Heart right ventricle (tissue), 16 donors: ENCODE data around the gene PHYKPL. TPM values are rescaled to one million over a fixed set of nuclear protein-coding genes. Genes with fewer than 3 reads are reported as not detected.
A peak's percentile ranks its signal among the peaks of the same experiment; 100 is the strongest.

Experiments used
- ATAC-seq, 8 donors: fragments of 200-7000 bp; cut with Tn5 transposase; one replicate each; pipeline ENCODE4 v1.9.1; 2020; ENCODE audit warnings: mild to moderate bottlenecking in 8 of 8, moderate library complexity in 8 of 8, moderate number of reproducible peaks in 1 of 8
- DNase-seq, 2 donors: peaks; one replicate each; pipeline ENCODE4 v3.0.0-alpha.2; 2020
- H3K27ac ChIP-seq, 10 donors: fragments of 200-600 bp; sonication (generic) in 2 of 10; one replicate each; pipeline versions ENCODE4 v1.5.0 to v1.8.0; 2020 to 2022; ENCODE audit warnings: mild to moderate bottlenecking in 3 of 10
- H3K27me3 ChIP-seq, 7 donors: fragments of 200-600 bp; one replicate each; pipeline ENCODE4 v1.8.0; 2021 to 2022; ENCODE audit warnings: mild to moderate bottlenecking in 2 of 7
- H3K36me3 ChIP-seq, 9 donors: fragments of 200-600 bp; sonication (generic) in 1 of 9; one replicate each; pipeline versions ENCODE4 v1.5.0 to v1.8.0; 2020 to 2022; ENCODE audit warnings: mild to moderate bottlenecking in 2 of 9
- H3K4me1 ChIP-seq, 9 donors: fragments of 200-600 bp; sonication (generic) in 1 of 9; one replicate each; pipeline versions ENCODE4 v1.5.0 to v1.8.0; 2020 to 2022; ENCODE audit warnings: mild to moderate bottlenecking in 4 of 9
- H3K4me3 ChIP-seq, 10 donors: fragments of 200-600 bp; sonication (generic) in 2 of 10; one replicate each; pipeline versions ENCODE4 v1.5.0 to v1.8.0; 2020 to 2022; ENCODE audit warnings: mild to moderate bottlenecking in 7 of 10, moderate library complexity in 2 of 10
- H3K9me3 ChIP-seq, 11 donors: fragments of 200-600 bp in 10 of 11; sonication (generic) in 2 of 11; one replicate each; pipeline versions ENCODE4 v1.5.0 to v1.8.0; 2013 to 2022; ENCODE audit warnings: mild to moderate bottlenecking in 2 of 11, control low read depth in 1 of 11, moderate library complexity in 1 of 11
- CTCF ChIP-seq, 9 donors: fragments of 200-600 bp; sonication (generic) in 2 of 9; IDR thresholded peaks; one replicate each; pipeline versions ENCODE4 v1.5.0 to v1.8.0; 2021 to 2022; ENCODE audit warnings: antibody characterized with exemption in 9 of 9, mild to moderate bottlenecking in 5 of 9, moderate library complexity in 1 of 9
- WGBS, 2 donors: extraction: QIAGEN DNeasy Blood & Tissue Kit; methylation state at CpG; one replicate each; pipeline ENCODE4 v1.1.7; 2013; ENCODE audit warnings: inconsistent platforms in 1 of 2; 5-methylcytosine and 5-hydroxymethylcytosine counted together
- intact Hi-C, 10 donors: fragments of 100-400 bp; cut with DNase I; formaldehyde crosslinking; loops; one replicate each; pipeline versions ENCODE4 v1.11.1 to v1.14.2; 2022
- polyA plus RNA-seq, 2 donors: library from polyadenylated mRNA; stranded (reverse); fragments of 200-250 nt; gene quantifications; one replicate each; pipeline ENCODE4 v1.2.3, GENCODE V29; 2013
- total RNA-seq, 10 donors: library from RNA; stranded (reverse); fragmentation: NEBNext Ultra II Directional in 3 of 10; extraction: Animal tissue kit (Norgen Biotek cat#: 25700) in 3 of 10; gene quantifications; one replicate each; pipeline versions ENCODE4 v1.2.1 to v1.2.4, GENCODE V29; 2021 to 2023
- donor health status: Arrhythmogenic right ventricular cardiomyopathy.
- donor health status: ischemic (EF 13 %, LVEDD 7.1; RV severe dilation, severe dysfunction).
- donor health status: healthy with polysubstance abuse.
- donor health status: DM: no; HTN: yes; CAD: no.
- donor health status: DM: no; HTN: no; CAD: no.
- donor health status: ischemic (EF 25% LVEDD 6.9; RV normal size, moderate dysfunction).
- donor health status: ischemic (EF 25% LVEDD 5.7; RV mildly dilated, moderate dysfunction).
- donor health status: healthy.
- donor health status: DM: yes; HTN: yes; CAD: no.
- donor health status: Ischemic cardiomyopathy.
- donor health status: ischemic (EF 35%, LVEDD 5.7; RV mildly dilated, moderate dysfunction).
- donor health status: nonischemic (EF 11% LVEDD 7.7; RV severe dilation, severe dysfunction).
- donor health status: DM: yes; HTN: yes; CAD: no.
- donor health status: PGD.
- donor health status: ischemic (EF 29% LVEDD 5.4; RV normal size, mild dysfunction).
- donor health status: nonischemic (EF 23%, LVEDD 6.1; RV moderate dilation, normal function).

PHYKPL gene
- total and polyA plus RNA-seq, 12 donors = 24.8 to 59.8 (median 37.3) TPM

- no peak for DNase-seq
- Histone ChIP-seq H3K27me3 (no peaks in the 10 kb centered on the region), H3K36me3 (no peaks in the 10 kb centered on the region), H3K4me3 (no peak overlapping the region), H3K27ac (peak overlapping the region in 1 of 10 donors; percentile 16), H3K9me3 (no peaks in the 10 kb centered on the region), H3K4me1 (peaks cover 3 to 30% (median 11%) of the 10 kb centered on the region in 9 donors)
- 82 to 87% methylated on average over 2 of the region's 2 CpGs for WGBS, 2 donors
- no peak for ATAC-seq
- no peak for TF ChIP-seq CTCF (IDR thresholded peaks at IDR 0.05)
- intact Hi-C loops = no loop called here
Measured at GRCh38 chr5:178244576-178244975, 12.0 kb upstream of the PHYKPL start.

GRCh38 chr5:178242416-178242815 is 9.8 kb upstream of the PHYKPL start:
- TF ChIP-seq CTCF (IDR thresholded peaks at IDR 0.05) = no peak
- intact Hi-C loops = no loop called here
- Histone ChIP-seq H3K4me3 (no peak overlapping the region), H3K36me3 (no peaks in the 10 kb centered on the region), H3K4me1 (peaks cover 10 to 49% (median 28%) of the 10 kb centered on the region in 9 donors), H3K27me3 (no peaks in the 10 kb centered on the region), H3K27ac (peak overlapping the region in 1 of 10 donors; percentile 89), H3K9me3 (no peaks in the 10 kb centered on the region)
- 53 to 61% methylated on average over 10 of the region's 10 CpGs for WGBS, 2 donors
- peak in 6 of 8 donors; percentile 36 to 69 (median 50) for ATAC-seq
- DNase-seq = no peak

GRCh38 chr5:178241688-178242231 is 9.2 kb upstream of the PHYKPL start:
- no peaks in the 10 kb centered on the region for H3K36me3 ChIP-seq
- 82 to 87% methylated on average over 13 to 15 of the region's 15 CpGs for WGBS, 2 donors
- no peaks in the 10 kb centered on the region for H3K9me3 ChIP-seq
- DNase-seq = no peak
- peak in 1 of 8 donors; percentile 3 for ATAC-seq
- H3K27me3 ChIP-seq = no peaks in the 10 kb centered on the region
- peak overlapping the region in 1 of 10 donors; percentile 12 for H3K4me3 ChIP-seq
- peaks cover 10 to 56% (median 34%) of the 10 kb centered on the region in 9 donors for H3K4me1 ChIP-seq
- intact Hi-C loops = no loop called here
- TF ChIP-seq CTCF (IDR thresholded peaks at IDR 0.05) = no peak
- H3K27ac ChIP-seq = peak overlapping the region in 6 of 10 donors; percentile 15 to 89 (median 62)

GRCh38 chr5:178241231-178241663 is 8.6 kb upstream of the PHYKPL start:
- H3K27ac ChIP-seq = peak overlapping the region in 6 of 10 donors; percentile 15 to 89 (median 62)
- peak in 6 of 8 donors; percentile 6 to 43 (median 20) for ATAC-seq
- peak; percentile 20 to 44 for DNase-seq

More at GRCh38 chr5:178241231-178241663, 8.6 kb upstream of the PHYKPL start:
- Histone ChIP-seq H3K9me3 (no peaks in the 10 kb centered on the region), H3K4me3 (peak overlapping the region in 1 of 10 donors; percentile 12), H3K4me1 (peaks cover 12 to 61% (median 39%) of the 10 kb centered on the region in 9 donors), H3K36me3 (no peaks in the 10 kb centered on the region), H3K27me3 (no peaks in the 10 kb centered on the region)
- intact Hi-C loops = no loop called here
- no peak for TF ChIP-seq CTCF (IDR thresholded peaks at IDR 0.05)
- 63 to 64% methylated on average over 8 of the region's 8 CpGs for WGBS, 2 donors
